ENCODE results near the gene FOXR2.

FOXR2 gene

GRCh38 chrX:55648434-55648833 is 25.2 kb downstream of the FOXR2 start:
- TF ChIP-seq CSDC2 (CRISPR knock-in tag; IDR thresholded peaks at IDR 0.05): no peak
- no peak for TF ChIP-seq PPARA (CRISPR knock-in tag; IDR thresholded peaks at IDR 0.05; ENCODE audit: borderline replicate concordance)
- no peak for TF ChIP-seq SNAI2 (CRISPR knock-in tag; IDR thresholded peaks at IDR 0.05)
- TF ChIP-seq, protein P1, sequence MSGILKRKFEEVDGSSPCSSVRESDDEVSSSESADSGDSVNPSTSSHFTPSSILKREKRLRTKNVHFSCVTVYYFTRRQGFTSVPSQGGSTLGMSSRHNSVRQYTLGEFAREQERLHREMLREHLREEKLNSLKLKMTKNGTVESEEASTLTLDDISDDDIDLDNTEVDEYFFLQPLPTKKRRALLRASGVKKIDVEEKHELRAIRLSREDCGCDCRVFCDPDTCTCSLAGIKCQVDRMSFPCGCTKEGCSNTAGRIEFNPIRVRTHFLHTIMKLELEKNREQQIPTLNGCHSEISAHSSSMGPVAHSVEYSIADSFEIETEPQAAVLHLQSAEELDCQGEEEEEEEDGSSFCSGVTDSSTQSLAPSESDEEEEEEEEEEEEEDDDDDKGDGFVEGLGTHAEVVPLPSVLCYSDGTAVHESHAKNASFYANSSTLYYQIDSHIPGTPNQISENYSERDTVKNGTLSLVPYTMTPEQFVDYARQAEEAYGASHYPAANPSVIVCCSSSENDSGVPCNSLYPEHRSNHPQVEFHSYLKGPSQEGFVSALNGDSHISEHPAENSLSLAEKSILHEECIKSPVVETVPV (CRISPR knock-in tag; IDR thresholded peaks at IDR 0.05): no peak
- TF ChIP-seq GLIS3 (CRISPR knock-in tag; IDR thresholded peaks at IDR 0.05): no peak
- TF ChIP-seq ARNTL (CRISPR knock-in tag; IDR thresholded peaks at IDR 0.05; ENCODE audit: borderline replicate concordance, low read depth): no peak
- no peak for TF ChIP-seq ISL1 (CRISPR knock-in tag; IDR thresholded peaks at IDR 0.05)
- TF ChIP-seq, protein P2, sequence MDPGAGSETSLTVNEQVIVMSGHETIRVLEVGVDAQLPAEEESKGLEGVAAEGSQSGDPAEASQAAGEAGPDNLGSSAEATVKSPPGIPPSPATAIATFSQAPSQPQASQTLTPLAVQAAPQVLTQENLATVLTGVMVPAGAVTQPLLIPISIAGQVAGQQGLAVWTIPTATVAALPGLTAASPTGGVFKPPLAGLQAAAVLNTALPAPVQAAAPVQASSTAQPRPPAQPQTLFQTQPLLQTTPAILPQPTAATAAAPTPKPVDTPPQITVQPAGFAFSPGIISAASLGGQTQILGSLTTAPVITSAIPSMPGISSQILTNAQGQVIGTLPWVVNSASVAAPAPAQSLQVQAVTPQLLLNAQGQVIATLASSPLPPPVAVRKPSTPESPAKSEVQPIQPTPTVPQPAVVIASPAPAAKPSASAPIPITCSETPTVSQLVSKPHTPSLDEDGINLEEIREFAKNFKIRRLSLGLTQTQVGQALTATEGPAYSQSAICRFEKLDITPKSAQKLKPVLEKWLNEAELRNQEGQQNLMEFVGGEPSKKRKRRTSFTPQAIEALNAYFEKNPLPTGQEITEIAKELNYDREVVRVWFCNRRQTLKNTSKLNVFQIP (CRISPR knock-in tag; IDR thresholded peaks at IDR 0.05; ENCODE audit: borderline replicate concordance, low read depth): no peak
- TF ChIP-seq, protein P3, sequence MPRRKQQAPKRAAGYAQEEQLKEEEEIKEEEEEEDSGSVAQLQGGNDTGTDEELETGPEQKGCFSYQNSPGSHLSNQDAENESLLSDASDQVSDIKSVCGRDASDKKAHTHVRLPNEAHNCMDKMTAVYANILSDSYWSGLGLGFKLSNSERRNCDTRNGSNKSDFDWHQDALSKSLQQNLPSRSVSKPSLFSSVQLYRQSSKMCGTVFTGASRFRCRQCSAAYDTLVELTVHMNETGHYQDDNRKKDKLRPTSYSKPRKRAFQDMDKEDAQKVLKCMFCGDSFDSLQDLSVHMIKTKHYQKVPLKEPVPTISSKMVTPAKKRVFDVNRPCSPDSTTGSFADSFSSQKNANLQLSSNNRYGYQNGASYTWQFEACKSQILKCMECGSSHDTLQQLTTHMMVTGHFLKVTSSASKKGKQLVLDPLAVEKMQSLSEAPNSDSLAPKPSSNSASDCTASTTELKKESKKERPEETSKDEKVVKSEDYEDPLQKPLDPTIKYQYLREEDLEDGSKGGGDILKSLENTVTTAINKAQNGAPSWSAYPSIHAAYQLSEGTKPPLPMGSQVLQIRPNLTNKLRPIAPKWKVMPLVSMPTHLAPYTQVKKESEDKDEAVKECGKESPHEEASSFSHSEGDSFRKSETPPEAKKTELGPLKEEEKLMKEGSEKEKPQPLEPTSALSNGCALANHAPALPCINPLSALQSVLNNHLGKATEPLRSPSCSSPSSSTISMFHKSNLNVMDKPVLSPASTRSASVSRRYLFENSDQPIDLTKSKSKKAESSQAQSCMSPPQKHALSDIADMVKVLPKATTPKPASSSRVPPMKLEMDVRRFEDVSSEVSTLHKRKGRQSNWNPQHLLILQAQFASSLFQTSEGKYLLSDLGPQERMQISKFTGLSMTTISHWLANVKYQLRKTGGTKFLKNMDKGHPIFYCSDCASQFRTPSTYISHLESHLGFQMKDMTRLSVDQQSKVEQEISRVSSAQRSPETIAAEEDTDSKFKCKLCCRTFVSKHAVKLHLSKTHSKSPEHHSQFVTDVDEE (CRISPR knock-in tag; IDR thresholded peaks at IDR 0.05): no peak
- TF ChIP-seq ZNF70 (CRISPR knock-in tag; IDR thresholded peaks at IDR 0.05): no peak
- TF ChIP-seq ZFP30 (CRISPR knock-in tag; IDR thresholded peaks at IDR 0.05): no peak
- no peak for TF ChIP-seq PATZ1 (CRISPR knock-in tag; IDR thresholded peaks at IDR 0.05; ENCODE audit: borderline replicate concordance)
- no peak for TF ChIP-seq TOX (CRISPR knock-in tag; IDR thresholded peaks at IDR 0.05; ENCODE audit: borderline replicate concordance)
- no peak for TF ChIP-seq ZNF565 (CRISPR knock-in tag; conservative IDR thresholded peaks at IDR 0.05; ENCODE audit: low read depth)
- no peak for TF ChIP-seq BACH2 (CRISPR knock-in tag; IDR thresholded peaks at IDR 0.05; ENCODE audit: borderline replicate concordance)
- TF ChIP-seq ZFP3 (CRISPR knock-in tag; IDR thresholded peaks at IDR 0.05): no peak
- no peak for TF ChIP-seq ZNF8 (CRISPR knock-in tag; IDR thresholded peaks at IDR 0.05)
- TF ChIP-seq ZC3H10 (CRISPR knock-in tag; IDR thresholded peaks at IDR 0.05): no peak
- TF ChIP-seq, protein P4, sequence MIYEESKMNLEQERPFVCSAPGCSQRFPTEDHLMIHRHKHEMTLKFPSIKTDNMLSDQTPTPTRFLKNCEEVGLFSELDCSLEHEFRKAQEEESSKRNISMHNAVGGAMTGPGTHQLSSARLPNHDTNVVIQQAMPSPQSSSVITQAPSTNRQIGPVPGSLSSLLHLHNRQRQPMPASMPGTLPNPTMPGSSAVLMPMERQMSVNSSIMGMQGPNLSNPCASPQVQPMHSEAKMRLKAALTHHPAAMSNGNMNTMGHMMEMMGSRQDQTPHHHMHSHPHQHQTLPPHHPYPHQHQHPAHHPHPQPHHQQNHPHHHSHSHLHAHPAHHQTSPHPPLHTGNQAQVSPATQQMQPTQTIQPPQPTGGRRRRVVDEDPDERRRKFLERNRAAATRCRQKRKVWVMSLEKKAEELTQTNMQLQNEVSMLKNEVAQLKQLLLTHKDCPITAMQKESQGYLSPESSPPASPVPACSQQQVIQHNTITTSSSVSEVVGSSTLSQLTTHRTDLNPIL (CRISPR knock-in tag; IDR thresholded peaks at IDR 0.05; ENCODE audit: low read depth): no peak
- ATAC-seq: no peak

GRCh38 chrX:55659931-55660330 is 36.7 kb downstream of the FOXR2 start:
- ATAC-seq: no peak
- TF ChIP-seq TOX (CRISPR knock-in tag; IDR thresholded peaks at IDR 0.05; ENCODE audit: borderline replicate concordance): no peak
- TF ChIP-seq, protein P1 (CRISPR knock-in tag; IDR thresholded peaks at IDR 0.05): no peak

- ATAC-seq: no peak
- TF ChIP-seq ZNF565 (CRISPR knock-in tag; conservative IDR thresholded peaks at IDR 0.05; ENCODE audit: low read depth): no peak
Measured at GRCh38 chrX:55663584-55663983, 40.4 kb downstream of the FOXR2 start.

Measured in SK-N-SH treated with all-trans-retinoic acid at 6 μM for 48 hours (cell line).